GM19468 (cell line): Measurements from ENCODE around the gene PBX3.
A peak's percentile ranks its signal among the peaks of the same experiment; 100 is the strongest.

Experiments used
- ATAC-seq: cut with Tn5 transposase; IDR thresholded peaks from one replicate; pipeline ENCODE4 v1.9.1; 2021; ENCODE audit warnings: mild to moderate bottlenecking, moderate library complexity, moderate number of reproducible peaks; ENCODE audit not compliant: unreplicated experiment; ENCODE audit errors: extremely low read depth

The PBX3 gene

DNA sequence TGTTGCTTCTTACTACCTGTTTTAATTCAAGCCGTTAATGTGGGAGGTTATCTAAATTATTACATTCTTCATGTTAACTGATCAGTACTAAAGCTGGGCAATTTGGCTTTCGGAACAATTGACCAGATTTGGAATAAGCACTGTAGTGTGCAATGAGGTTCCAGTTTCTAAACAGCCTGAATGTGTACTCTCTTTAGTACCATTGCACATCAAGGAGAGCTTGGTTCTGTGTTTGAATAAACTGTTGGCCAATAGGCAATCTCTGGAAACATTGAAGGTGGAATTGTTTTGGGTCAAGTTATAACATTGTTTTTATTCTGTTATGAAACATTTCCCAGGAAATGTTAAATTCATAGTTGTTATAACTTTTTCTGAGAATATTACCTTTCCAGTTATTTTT is 105.2 kb downstream of the PBX3 start:
- no peak for ATAC-seq

DNA sequence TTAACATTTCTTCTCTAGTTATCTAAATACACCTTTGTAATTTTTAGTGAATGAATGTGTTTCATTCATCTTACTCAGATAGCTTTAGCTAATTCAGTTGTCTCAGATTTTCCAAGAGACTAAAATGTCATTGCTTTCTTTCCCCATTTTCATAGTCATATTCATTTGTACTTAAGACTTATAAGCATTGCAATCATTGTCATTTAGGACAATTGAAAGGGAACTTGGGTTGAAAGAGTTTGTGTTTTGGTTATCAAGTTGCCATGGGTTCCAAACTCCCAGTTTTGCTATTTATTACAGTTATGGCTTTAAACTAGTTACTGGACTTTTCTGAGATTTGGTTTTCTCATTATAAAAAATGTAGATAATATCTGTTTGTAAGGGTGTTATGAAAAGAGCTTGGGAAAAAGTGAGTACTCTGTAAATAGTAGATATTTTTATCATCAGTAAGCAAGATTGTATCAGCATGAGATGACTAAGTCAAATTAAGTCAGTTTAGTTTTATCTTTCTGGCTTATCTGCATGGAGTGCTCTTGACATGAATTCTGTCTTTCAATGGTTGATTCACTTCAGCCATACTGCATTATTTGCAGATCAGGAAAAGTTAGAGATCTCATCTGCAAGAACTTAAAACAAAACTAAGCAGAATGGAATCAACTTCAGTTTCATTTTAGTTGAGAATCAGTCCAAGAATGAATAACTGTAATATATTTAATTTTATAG is 107.5 kb downstream of the PBX3 start:
- ATAC-seq: no peak

DNA sequence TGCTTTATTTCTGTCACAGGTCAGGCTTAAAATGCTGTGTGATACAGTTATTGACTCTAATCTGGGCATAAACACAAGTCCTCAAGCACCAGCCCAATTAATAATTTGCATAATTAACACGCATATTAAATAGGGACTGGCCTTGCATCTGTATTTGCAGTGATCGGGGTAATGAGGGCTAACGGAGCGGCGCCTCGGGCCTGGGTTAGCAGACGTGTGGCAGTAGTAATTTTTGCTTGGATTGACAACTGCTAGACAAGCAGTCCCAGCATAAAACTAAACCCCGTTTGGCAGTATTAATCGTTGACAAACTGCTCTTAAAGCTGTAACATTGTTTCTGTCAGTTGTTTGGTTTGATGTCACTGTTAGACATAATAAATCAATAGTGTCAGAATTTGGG is 109.2 kb downstream of the PBX3 start:
- no peak for ATAC-seq

DNA sequence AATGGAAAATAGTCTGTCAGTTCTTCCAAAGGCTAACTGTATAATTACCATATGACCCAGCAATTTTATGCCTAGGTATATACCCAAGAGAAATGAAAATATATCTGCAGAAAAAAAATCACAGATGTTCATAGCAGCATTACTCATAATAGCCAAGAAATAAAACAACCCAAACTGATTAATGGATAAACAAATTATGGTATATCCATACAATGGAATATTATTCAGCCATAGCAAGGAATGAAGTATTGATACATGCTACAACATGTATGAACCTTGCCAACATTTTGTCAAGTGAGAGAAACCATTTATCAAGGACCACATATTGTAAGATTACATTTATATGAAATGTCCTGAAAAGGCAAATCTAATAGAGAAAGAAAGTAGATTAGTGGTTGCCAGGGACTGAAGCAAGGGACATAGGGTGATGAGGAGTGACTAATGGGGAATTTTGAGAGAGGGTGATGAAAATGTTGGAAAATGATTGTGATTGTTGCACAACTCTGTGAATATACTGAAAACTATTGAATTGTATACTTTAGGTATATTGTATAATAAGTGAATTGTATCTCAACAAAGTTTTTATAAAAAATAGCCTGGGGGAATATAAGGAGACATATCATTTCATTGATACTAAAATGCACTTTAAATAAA is 114.4 kb downstream of the PBX3 start:
- ATAC-seq: no peak

DNA sequence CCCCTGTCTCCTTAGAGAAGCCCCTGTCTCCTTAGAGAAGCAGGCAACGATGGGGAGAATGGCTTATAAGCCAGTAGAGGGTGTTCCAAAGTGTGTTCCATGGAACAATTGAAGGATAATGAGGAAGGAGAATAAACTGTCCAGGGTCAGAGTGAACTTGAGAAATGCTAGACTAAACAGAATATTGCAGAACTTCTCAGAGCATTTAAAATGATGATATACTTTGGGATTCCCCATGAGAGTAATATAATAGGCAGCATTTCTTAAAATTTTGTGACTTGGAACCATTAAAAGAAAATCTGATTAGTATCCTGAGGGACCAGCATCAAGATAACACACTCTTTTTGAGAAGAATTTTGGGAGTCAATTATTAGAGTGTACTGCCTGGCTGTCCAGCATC is 116.8 kb downstream of the PBX3 start:
- no peak for ATAC-seq

DNA sequence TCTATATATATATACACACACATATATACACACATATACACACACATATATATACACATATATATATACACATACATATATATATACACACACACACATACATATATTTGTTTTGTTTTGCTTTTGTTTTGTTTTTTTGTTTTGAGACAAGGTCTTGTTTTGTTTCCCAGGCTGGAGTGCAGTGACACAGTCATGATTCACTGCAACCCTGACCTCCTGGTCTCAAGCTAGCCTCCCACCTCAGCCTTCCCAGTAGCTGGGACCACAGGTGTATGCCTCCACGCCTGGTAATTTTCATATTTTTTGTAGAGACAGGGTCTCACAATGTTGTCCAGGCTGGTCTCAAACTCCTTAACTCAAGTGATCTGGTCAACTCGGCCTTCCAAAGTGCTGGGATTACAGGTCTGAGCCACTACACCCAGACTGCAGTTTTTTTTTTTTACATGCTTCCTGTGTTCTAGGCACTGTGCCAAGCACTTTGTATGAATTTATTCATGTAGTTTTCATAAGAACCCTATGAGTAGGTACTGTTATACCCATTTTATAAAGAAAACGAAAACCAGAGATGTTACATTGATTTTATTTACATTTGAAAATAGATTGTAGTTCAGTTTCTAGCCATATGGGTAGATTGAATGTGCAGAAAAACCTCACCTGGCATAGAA is 120.7 kb downstream of the PBX3 start:
- no peak for ATAC-seq

DNA sequence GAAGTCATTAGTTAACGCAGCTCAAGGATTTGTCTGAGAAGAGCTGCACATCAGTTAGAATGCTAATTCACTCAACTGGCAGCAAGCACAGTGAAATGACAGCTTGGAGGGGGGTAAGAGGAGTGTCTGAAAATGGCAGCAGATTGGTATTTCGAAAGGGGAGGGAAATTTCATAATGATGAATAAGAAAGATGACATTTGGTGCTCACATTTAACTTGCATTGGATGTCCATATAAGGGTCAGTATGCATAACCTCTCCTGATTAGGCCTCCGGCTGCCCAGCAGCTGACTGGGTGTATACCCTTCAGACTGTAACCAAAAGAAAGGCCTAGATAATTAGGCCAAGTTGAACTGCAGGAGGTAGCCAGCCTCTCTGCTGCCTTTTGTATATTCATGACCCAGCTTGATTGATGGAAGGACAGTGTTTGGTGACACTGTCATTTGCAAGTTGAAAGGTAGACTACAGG is 131.0 kb downstream of the PBX3 start:
- ATAC-seq: no peak

DNA sequence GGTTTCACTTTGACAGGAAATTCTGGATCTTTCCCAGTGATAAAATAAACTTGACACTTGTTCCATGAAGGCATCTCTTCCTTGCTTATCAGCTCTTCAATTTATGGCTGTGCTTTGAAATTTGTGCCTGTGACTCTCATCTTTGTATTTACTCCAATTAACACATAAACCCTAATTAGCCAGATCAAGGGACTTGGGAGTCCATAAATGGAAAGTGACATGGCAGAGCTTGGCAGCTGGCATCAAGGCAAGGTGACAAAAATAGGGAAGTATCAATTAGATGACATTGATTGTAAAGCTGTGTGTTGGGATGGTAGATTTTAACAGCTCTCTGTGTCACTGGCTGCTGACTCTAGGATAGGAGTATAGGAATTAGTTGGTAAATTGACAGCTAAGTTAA is 133.9 kb downstream of the PBX3 start:
- no peak for ATAC-seq

DNA sequence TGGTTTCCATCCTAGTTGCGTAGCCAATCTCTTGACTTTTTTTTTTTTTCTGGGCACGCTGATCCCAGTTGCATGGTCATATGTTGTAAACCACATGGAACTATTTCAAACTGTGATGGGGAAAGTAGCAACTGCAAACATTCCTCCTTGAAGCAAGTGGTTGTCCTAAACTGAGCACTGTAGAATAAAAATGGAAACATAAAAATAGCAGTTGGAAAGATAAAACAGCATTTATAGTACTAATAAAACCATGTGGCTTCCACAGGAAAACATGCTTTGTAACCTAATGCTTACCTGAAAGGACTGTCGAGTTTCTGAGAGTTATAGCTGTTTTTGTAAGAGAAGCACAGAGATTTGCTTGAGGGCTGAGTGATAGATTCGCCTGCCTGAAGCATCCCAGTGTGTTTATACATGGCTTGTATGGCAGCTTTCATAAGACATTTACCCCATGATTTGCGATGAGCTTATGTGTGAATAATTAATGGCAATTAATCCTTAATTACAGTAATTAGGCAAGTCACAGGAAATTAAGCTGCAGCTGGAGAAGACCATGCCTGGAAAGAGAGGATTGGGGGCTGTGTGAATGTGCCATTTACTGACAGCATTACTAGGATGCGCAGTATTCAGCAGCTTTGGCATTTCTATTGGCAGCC is 136.5 kb downstream of the PBX3 start:
- ATAC-seq: no peak

DNA sequence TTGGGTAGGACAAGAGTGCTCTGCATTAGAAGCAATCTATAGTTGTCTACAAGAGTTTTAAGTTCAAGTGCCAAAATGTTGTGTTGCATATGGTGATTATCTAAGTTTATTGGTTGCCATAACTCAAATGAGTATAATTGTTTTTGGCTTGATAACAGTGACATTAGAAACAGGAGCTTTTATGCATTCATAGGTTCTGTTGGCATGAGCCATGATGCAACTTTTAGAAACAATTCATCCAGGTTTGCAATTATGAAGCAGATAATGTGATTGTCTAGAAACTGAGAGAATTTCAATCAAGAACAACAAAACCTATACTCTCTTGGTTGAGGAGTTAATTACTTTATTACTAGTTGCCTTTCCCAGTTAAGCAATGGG is 137.0 kb downstream of the PBX3 start:
- ATAC-seq: no peak

DNA sequence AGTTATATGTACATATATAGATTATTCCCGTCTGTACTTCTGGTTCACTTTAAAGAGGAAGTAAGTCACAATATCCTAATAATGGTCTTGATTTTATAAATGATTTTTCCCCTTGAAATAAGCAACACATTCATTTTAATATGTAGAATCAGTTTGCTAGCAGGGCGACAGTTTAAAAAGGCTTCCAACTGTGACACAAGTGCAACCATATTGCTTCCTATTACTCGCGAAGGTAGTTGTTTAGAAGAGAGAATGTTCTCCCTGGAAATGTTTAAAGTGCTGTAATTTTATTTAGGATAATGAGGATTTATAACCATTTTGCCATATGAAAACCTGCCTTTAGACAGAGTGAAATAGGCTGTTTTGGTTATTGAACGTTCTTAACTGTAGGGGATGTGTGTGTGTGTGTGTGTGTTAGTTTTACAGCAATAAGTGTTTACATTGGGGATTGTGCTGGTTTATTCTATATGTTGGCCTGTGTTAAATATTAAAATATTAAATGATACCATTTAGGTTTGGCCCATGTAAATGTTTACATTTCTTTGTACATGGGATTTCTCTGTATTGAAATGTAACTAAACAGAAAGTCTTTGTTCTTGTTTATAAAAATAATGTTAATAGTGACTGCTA is 138.3 kb downstream of the PBX3 start:
- no peak for ATAC-seq

DNA sequence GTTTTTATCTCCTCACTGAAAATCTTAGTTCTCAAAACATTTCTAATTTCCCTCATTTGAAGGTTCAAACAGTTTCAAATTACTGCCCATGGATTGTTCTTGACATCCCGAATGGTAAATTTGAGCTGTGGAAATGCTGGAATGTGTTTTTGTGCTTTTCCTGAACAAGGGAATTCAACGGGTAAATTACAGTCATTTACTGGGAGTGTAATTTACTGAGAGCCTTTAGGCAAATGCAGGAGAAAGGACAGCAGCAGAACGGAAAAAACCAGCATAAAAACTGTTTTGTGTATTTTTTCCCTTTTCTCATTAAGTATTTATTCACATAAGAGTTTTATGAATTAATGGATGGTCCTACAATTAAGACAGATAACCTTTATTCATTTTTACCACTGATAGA is 139.2 kb downstream of the PBX3 start:
- ATAC-seq: no peak

DNA sequence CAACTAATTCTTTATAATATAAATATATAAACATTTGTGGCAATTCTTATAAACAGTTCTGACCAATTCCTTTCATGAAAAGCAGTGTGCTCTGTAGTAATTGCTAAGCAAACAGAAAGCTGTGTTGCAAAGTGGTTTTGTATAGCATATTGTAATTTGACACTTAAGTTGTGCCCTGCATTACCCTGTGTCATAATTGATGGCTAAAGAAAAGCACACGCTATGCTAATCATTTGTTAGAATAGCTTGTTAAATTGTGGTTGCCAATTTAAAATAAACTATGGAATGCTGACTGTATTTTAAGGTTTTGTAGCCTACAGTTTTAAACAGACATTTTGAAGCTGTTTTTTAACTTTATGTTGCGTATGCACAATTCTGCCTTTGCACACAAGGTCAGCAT is 140.0 kb downstream of the PBX3 start:
- ATAC-seq: no peak

DNA sequence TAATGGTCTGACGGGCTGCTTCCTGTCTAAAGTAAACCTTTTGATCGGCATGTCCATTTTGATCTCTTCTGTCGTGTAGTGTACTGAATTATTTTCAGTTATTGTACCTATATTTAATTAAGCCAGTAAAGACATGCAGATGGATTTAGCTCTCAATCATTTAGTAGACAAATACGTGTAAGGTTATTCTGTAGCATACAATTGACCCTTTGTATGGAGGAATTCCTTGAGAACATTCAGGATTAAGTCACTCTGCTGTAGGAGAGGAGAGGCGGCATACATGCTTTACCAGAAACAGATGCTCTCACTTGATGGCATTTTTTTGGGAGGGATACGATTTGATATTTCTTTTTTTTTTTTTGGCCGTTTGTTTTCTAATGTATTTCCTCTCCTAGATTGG is 141.0 kb downstream of the PBX3 start:
- ATAC-seq: no peak

DNA sequence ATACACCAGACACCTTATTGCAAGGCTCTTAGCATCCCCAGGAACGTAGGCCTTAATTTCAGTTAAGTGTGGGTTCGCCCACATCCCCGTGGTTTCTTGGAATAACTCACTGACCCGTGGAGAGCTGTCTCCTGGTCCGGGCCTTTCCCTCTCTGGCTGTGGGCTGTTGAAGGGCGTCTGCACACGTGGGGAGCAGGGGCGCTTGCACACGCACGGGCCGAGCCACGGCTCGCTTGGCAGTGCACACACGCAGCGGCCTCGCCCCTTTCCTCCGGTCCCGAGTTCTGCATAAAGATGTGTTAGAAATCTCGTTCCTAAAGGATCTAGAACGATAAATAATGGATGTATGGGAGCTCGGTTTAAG is 141.9 kb downstream of the PBX3 start:
- no peak for ATAC-seq

DNA sequence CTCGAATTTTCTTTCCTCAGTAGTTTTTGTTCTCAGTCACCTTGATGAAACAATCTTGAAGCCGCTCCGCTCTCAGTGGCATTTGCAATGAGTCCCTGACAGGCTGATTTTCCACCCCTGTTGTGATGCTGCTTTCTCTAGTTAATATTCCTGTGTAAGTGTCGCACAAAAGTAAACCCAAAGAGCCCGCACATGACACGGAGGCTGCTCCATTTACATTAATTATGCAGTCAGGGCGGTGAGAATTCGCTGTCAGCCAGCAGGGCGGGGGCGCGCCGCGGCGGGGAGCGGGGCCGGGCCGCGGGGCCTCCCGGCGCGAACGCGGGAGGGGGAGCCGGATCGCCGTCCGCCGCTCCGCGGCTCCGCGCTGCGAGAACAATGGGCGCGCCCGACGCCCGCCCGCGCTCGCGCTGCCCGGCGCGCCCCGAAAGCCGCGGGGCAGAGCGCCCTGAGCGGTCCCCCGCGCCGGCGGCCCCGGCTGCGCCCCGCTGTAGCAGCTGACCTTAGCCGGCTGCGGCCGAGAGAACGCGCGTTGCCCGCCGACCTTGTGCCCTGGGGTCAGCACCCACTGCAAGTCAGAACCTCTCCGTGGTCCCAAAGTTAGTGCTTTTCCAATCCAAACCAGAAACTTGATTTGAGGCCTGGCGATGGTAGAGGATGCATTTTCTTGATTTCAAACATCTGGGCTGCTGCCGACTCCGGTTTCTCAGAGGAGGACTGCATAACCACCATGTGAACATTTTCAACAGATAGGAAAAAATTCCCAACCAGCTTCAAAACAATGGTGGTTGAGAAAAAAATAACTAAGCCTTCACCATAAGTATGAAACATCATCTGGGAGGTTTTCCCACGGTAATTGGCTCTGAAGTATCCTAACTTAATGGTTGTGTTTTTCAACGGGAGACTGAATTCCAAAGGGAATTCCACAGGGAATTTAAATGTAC is 142.6 kb downstream of the PBX3 start:
- ATAC-seq: peak; percentile 38

DNA sequence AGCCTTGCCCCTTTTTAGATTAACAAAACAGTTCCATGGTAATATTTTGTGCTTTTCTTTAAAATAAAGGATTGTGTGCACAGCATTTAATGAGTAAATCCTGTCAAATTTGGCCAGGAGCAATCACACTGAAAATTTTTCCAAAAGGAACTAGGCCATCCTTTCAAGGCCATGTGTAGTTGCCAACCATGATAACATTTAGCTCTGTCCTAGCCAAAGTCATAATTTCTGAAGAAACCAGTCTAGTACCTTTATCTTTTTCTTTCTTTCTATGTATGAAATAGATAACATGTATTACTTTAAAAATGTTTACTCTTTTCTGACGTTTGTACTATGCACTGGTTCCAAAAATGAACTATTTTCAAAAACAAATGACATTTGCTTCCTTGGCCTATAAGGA is 143.7 kb downstream of the PBX3 start:
- no peak for ATAC-seq

DNA sequence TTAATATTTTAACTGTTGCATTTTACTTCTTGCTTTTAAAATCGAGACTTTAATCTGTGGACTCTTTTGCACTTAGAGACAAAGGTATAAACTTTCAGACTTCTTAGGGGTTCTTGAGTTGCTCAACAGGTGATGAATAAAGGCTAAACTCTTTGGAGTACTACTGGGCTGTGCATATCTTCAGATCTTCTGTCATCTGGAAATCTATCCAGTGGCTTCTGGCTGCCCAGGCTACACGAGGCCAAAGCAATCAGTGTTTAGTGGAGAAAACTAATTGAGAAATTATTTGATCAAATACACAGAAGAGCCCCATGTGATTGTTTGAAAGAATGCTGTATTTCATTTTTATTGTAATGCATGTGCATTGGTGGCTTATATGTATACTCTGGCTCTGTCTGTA is 146.1 kb downstream of the PBX3 start:
- ATAC-seq: no peak

DNA sequence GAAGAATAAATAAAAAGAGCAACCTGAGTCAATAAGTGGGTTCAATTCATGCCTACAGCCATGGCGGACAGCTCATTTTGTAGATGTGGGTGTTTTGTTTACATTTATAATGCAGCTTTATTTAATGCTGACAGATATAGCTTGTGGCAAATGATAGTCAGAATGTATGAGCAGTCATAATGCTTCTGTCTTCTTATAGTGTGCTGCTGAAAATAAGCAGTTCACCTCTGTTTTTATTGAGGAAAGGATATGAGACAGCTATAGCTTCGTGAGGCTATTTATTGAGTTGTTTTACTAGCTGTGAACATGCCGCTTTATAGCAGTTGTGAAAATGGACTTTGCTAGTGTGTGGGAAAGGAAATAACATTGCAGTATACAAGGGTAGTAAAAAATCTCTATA is 147.4 kb downstream of the PBX3 start:
- no peak for ATAC-seq

DNA sequence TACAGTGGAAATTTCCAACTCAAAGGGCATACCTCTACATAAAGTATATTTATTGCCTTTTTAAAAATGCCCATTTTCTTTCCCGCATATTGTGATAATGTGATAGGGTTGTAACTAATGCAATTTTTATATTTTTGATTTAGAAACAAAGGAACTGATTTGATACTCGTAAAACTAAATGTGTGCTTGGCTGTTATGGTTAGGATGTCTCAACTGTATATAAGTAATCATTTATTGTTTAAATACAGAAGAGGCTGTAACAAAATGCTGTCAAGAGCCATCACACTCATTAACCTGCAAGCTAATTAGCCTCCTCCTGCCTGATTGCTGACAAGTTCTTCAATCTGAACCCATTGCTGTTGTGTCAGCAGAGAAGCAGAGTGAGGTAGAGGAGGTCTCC is 149.2 kb downstream of the PBX3 start:
- no peak for ATAC-seq
